C4-2B (cell line): ENCODE data around the gene ZNF91.
"Not testable (repeated sequence)": the region's sequence is repeated elsewhere in the genome, so short reads cannot be mapped to it uniquely, and the experiment has no call there.

Experiments used
- CTCF ChIP-seq: fragments of 450-650 bp; conservative IDR thresholded peaks from 2 replicates; pipeline ENCODE4 v1.5.1; 2017; ENCODE audit warnings: mild to moderate bottlenecking
- ZFX ChIP-seq: fragments of 450-650 bp; IDR thresholded peaks from 2 replicates; pipeline ENCODE4 v1.6.1; 2017

- not testable (repeated sequence) for TF ChIP-seq ZFX, CTCF
These were observed 15.6 kb downstream of the ZNF91 start for GRCh38 chr19:23379671-23380070.
